ENCODE measurements around the gene TSN. TPM values are rescaled to one million over a fixed set of nuclear protein-coding genes. Genes with fewer than 3 reads are reported as not detected.

TSN gene
- total and polyA plus RNA-seq, 10 of the 15 experiments (the other 5 are each of a cell fraction or from before 2014, with no cell fraction given) = 45.6 to 102 (median 59.2) TPM

DNA sequence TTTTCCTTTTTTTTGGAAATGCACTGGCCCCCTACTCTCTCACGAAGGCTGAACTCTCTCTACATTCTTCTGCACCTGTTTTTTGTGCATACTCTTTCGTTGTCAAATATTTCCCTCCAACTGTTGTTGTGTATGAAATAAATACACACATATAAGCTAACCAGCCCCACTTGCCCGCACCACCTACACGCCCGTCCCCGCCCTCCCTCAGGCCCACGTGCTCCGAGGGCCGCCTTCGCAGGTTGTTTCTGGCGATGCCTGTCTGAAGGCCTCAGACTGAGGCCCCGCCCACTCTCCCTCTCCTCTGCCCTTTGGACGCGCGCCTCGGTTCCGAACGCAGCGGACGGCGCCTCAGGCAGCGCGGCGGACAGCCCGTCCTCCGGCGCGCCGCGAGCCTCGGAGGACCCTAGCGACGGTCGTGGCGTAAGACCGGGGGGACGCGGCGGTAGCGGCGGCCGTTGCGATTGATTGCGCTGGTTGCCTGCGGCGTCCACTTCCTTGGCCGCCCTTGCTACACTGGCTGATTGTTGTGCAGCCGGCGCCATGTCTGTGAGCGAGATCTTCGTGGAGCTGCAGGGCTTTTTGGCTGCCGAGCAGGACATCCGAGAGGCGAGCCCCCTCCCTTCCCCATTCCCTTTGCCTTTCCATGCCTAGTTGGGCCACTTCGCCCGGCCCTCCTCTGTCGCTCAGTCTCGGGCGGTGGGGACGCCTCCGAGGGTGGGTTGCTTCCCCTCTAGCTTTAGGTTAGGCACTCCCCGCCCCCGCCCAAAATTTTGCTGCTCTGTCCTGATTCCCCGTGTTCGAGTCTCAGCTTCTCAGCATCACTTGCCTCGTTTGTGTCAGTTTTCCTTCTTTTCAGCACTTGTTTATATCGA lies at the start of gene TSN (continued):
- TF ChIP-seq, protein P1, sequence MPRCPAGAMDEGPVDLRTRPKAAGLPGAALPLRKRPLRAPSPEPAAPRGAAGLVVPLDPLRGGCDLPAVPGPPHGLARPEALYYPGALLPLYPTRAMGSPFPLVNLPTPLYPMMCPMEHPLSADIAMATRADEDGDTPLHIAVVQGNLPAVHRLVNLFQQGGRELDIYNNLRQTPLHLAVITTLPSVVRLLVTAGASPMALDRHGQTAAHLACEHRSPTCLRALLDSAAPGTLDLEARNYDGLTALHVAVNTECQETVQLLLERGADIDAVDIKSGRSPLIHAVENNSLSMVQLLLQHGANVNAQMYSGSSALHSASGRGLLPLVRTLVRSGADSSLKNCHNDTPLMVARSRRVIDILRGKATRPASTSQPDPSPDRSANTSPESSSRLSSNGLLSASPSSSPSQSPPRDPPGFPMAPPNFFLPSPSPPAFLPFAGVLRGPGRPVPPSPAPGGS (IDR thresholded peaks at IDR 0.05; ENCODE audit: borderline replicate concordance, insufficient read depth, low read depth, low read length, poor library complexity, severe bottlenecking) = peak; percentile 70
- TF ChIP-seq EGR1 (IDR thresholded peaks at IDR 0.05; ENCODE audit: borderline replicate concordance in 1 of 2, low read depth in 2 of 2, low read length in 2 of 2) (peak in 1 of 2 experiments; percentile 88; a peak in 2 of 3 replicates), SP1 (IDR thresholded peaks at IDR 0.05; ENCODE audit: low read depth, low read length) (peak; percentile 93), FOXM1 (IDR thresholded peaks at IDR 0.05; ENCODE audit: low read depth, low read length) (no peak), EZH2 (IDR thresholded peaks at IDR 0.05; ENCODE audit: borderline replicate concordance, control insufficient read depth, low read depth, low read length) (no peak), POLR2AphosphoS5 (IDR thresholded peaks at IDR 0.05; ENCODE audit: low read length) (peak; percentile 84), JUND (IDR thresholded peaks at IDR 0.05; ENCODE audit: low read depth, low read length) (peak; percentile 51; the same call in 1 of the 2 replicates), NRF1 (conservative IDR thresholded peaks at IDR 0.05; ENCODE audit: low read depth, low read length) (no peak), TAF1 (IDR thresholded peaks at IDR 0.05; ENCODE audit: borderline replicate concordance, low read depth, low read length) (no peak; the same call in 1 of the 2 replicates), LARP7 (IDR thresholded peaks at IDR 0.05) (peak; percentile 71), NR2C1 (IDR thresholded peaks at IDR 0.05) (peak; percentile 34; the same call in 1 of the 2 replicates), TARDBP (IDR thresholded peaks at IDR 0.05; ENCODE audit: borderline replicate concordance) (peak; percentile 39; the same call in 1 of the 2 replicates), SRF (IDR thresholded peaks at IDR 0.05; ENCODE audit: low read depth in 2 of 2, low read length in 2 of 2) (peak; percentile 65 to 95), HDAC6 (IDR thresholded peaks at IDR 0.05; ENCODE audit: unreplicated experiment) (peak; percentile 97), ESRRA (IDR thresholded peaks at IDR 0.05; ENCODE audit: low read length) (0 out of 2 replicates have a peak, but pooled peaks have one; percentile 34), TCF12 (IDR thresholded peaks at IDR 0.05; ENCODE audit: low read depth, low read length) (0 out of 2 replicates have a peak, but pooled peaks have one; percentile 16), RELA (IDR thresholded peaks at IDR 0.05; ENCODE audit: borderline replicate concordance, partially characterized antibody) (peak; percentile 93)
- TF ChIP-seq, protein P2, sequence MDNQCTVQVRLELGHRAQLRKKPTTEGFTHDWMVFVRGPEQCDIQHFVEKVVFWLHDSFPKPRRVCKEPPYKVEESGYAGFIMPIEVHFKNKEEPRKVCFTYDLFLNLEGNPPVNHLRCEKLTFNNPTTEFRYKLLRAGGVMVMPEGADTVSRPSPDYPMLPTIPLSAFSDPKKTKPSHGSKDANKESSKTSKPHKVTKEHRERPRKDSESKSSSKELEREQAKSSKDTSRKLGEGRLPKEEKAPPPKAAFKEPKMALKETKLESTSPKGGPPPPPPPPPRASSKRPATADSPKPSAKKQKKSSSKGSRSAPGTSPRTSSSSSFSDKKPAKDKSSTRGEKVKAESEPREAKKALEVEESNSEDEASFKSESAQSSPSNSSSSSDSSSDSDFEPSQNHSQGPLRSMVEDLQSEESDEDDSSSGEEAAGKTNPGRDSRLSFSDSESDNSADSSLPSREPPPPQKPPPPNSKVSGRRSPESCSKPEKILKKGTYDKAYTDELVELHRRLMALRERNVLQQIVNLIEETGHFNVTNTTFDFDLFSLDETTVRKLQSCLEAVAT (IDR thresholded peaks at IDR 0.05) = peak; percentile 18; the same call in 1 of the 2 replicates
- TF ChIP-seq, protein P3, sequence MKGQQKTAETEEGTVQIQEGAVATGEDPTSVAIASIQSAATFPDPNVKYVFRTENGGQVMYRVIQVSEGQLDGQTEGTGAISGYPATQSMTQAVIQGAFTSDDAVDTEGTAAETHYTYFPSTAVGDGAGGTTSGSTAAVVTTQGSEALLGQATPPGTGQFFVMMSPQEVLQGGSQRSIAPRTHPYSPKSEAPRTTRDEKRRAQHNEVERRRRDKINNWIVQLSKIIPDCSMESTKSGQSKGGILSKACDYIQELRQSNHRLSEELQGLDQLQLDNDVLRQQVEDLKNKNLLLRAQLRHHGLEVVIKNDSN (IDR thresholded peaks at IDR 0.05; ENCODE audit: borderline replicate concordance, extremely low read length, insufficient read depth, low read depth, low read length) = peak; percentile 91
- TF ChIP-seq, protein P4, sequence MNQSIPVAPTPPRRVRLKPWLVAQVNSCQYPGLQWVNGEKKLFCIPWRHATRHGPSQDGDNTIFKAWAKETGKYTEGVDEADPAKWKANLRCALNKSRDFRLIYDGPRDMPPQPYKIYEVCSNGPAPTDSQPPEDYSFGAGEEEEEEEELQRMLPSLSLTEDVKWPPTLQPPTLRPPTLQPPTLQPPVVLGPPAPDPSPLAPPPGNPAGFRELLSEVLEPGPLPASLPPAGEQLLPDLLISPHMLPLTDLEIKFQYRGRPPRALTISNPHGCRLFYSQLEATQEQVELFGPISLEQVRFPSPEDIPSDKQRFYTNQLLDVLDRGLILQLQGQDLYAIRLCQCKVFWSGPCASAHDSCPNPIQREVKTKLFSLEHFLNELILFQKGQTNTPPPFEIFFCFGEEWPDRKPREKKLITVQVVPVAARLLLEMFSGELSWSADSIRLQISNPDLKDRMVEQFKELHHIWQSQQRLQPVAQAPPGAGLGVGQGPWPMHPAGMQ (IDR thresholded peaks at IDR 0.05; ENCODE audit: borderline replicate concordance) = peak; percentile 98
- TF ChIP-seq, protein P5, sequence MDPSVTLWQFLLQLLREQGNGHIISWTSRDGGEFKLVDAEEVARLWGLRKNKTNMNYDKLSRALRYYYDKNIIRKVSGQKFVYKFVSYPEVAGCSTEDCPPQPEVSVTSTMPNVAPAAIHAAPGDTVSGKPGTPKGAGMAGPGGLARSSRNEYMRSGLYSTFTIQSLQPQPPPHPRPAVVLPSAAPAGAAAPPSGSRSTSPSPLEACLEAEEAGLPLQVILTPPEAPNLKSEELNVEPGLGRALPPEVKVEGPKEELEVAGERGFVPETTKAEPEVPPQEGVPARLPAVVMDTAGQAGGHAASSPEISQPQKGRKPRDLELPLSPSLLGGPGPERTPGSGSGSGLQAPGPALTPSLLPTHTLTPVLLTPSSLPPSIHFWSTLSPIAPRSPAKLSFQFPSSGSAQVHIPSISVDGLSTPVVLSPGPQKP (IDR thresholded peaks at IDR 0.05; ENCODE audit: low read depth, low read length) = peak; percentile 59
